D341Med (cell line): Measurements from ENCODE around the gene MYO9B.
"Not testable (repeated sequence)": the region's sequence is repeated elsewhere in the genome, so short reads cannot be mapped to it uniquely, and the experiment has no call there.

Experiments used
- DNase-seq: peaks from one replicate; pipeline ENCODE4 v3.0.0; 2012; ENCODE audit warnings: low spot score

The MYO9B gene

GRCh38 chr19:17091758-17092333, 16.3 kb downstream of the MYO9B start:
- DNase-seq, result no peak

- DNase-seq, result no peak
Observed at GRCh38 chr19:17092696-17093095, 17.1 kb downstream of the MYO9B start.

GRCh38 chr19:17094694-17095093, 19.1 kb downstream of the MYO9B start:
- DNase-seq, result not testable (repeated sequence)

DNA sequence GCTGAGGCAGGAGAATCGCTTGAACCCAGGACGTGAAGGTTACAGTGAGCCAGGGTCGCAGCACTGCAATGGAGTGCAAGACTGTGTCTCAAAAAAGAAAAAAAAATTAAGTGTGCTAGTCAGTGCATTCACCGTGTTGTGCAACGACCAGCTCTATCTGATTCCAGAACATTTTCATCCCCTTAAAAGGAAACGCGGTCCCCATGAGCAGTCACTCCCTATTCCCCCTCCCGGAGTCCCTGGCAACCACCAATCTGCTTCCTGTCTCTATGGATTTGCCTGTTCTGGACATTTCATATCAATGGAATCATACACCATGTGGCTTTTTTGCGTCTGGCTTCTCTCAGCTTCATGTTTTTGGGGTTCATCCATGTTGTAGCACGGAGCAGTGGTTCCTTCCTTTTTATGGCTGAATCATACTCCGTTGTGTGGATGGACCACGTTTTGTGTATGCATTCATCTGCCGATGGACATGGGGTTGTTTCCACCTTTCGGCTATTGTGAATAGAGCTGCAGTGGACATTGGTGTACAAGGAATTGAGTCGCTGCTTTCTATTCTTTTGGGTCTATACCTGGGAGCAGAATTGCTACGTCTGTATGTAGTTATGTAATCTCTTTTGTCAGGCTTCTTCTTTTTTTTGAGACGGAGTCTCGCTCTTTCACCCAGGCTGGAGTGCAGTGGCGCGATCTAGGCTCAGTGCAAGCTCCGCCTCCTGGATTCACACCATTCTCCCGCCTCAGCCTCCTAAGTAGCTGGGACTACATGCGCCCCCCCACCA, 19.8 kb downstream of the MYO9B start:
- DNase-seq, result no peak

GRCh38 chr19:17097593-17098126, 22.1 kb downstream of the MYO9B start:
- no peak for DNase-seq

- no peak for DNase-seq
Observed at GRCh38 chr19:17098326-17098725, 22.7 kb downstream of the MYO9B start.

DNA sequence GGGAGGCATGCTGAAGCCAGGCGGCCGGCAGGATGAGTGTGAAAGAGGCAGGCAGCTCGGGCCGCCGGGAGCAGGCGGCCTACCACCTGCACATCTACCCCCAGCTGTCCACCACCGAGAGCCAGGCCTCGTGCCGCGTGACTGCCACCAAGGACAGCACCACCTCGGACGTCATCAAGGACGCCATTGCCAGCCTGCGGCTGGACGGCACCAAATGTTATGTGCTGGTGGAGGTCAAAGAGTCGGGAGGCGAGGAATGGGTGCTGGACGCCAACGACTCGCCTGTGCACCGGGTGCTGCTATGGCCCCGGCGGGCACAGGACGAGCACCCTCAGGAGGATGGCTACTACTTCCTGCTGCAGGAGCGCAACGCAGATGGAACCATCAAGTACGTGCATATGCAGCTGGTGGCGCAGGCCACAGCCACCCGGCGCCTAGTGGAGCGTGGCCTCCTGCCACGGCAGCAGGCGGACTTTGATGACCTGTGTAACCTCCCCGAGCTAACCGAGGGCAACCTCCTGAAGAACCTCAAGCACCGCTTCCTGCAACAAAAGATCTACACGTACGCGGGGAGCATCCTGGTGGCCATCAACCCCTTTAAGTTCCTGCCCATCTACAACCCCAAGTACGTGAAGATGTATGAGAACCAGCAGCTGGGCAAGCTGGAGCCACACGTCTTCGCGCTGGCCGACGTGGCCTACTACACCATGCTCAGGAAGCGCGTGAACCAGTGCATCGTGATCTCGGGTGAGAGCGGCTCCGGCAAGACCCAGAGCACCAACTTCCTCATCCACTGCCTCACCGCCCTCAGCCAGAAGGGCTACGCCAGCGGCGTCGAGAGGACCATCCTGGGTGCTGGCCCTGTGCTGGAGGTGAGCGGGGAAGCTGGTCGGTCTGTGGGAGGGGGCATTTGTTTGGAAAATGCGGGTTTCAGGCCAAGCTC, 26.4 kb downstream of the MYO9B start:
- DNase-seq, result no peak

DNA sequence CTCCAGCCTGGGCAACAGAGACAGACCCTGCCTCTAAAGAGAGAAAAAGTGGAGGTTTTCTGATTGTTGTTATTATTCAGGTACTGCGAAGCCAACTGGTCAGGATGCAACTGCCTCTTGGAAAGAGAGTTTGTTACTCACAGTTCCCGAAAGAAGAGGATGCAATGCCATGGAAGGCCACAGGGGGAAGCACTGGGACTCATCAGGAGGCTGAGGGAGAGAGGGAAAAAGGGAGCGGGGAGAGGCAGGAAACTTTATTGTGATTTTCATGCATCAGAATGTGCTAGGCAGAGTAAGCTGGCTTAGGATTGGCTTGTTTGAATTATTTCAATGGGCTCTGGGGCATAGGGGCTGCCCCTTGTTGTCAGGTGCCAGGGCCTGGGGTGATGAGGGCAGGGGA, 27.6 kb downstream of the MYO9B start:
- no peak for DNase-seq

DNA sequence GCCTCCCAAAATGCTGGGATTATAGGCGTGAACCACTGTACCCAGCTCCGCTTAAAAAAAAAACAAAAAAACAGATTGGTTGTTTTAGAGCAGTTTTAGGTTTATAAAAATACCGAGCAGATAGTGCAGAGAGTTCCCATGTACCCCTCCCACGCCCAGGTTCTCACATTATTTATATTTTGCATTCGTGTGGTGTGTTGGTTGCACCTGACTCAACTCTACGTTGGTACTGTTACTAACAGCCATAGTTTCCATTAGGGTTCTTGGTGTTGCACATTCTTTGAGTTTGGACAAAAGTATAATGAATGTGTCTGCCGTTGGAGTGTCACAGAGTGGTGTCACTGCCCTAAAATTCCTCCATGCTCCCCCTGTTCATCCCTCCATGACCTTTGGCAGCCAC, 29.1 kb downstream of the MYO9B start:
- no peak for DNase-seq

- DNase-seq, result no peak
Observed at GRCh38 chr19:17105556-17105955, 30.0 kb downstream of the MYO9B start.

DNA sequence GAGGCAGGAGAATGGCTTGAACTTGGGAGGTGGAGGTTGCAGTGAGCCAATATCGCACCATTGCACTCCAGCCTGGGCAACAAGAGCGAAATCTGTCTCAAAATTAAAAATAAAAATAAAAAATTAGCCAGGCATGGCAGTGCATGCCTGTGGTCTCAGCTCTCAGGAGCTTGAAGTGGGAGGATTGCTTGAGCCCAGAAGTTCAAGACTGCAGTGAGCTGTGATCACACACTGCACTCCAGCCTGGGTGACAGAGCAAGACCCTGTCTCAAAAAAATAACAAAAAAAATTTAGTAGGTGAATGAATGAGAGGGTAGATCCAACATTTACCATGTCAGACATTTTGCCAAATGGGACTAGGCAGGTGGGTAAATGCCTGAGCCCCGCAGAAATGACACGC, 31.4 kb downstream of the MYO9B start:
- DNase-seq, result not testable (repeated sequence)

DNA sequence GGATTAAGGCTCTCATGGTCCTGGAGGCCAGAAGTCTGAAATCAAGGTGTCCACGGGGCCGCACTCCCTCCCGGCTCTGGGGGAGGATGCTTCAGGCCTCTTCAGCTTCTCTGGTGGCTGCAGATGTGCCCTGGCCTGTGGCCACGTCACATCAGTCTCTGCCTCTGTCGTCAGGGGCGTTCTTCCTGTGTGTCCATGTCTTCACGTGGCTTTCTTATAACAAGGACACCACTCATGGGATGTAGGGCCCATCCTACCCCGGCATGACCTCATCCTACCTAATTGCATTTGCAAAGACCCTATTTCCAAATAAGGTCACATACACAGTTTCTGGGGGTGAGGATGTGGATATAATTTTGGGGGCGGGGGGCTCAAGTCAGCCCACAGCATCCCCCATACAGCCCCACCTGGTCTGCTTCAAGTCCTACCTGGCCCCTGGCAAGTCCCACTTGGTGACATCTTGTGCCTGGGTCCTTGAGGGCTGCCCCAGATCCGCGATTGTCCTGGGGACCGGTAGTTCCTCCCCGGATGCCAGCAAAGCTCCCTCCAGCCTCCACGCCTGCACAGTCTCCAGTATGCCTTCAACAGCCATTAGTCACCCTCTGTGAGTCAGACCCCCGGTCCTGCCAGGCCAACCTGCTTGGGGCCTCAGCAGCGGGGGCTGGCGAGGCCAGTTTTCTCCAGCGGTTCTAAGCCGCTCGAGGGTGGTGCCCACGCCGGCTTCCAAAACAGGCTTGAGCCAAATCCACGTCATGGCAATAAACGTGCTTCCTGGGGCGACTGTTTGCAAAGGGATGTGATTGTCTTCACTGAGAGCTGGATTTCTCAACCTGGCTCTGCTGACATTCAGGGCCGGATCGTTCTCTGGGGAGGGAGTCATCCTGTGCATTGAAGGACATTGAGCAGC, 32.2 kb downstream of the MYO9B start:
- no peak for DNase-seq

- no peak for DNase-seq
Observed at GRCh38 chr19:17108453-17108784, 32.8 kb downstream of the MYO9B start.

- DNase-seq, result no peak
Observed at GRCh38 chr19:17109300-17109699, 33.7 kb downstream of the MYO9B start.

DNA sequence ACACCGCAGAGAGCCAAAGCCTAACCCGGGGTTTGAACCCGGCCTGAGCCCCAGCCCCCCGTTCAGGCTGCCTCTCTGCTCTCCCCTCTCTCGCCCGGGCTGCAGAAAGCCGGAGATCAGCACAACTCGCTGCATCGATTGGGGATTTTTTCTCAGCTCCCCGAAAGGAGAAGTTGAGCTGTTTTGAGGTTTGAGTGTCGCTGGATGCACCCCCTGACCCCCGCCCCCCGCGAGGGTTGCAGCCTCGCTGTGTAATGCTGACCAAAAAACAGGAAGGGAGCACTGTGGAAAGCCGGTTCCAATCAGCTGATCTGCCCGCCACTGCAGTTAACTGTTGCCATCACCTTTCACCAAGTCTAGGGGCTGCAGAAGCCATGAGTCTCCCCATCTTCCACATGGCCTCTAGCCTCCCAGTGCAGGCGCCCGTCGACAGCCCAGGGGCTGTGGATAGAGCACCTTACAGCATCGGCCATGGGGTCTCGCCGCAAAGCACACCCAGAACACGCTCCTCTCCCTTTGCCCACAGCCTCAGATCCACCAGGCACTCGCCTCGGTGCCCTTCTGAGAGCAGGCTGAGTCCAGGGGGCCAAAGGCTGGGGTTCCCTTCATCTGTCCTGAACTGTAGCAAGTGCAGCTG, 34.5 kb downstream of the MYO9B start:
- no peak for DNase-seq

GRCh38 chr19:17110599-17110966, 35.0 kb downstream of the MYO9B start:
- DNase-seq, result no peak

DNA sequence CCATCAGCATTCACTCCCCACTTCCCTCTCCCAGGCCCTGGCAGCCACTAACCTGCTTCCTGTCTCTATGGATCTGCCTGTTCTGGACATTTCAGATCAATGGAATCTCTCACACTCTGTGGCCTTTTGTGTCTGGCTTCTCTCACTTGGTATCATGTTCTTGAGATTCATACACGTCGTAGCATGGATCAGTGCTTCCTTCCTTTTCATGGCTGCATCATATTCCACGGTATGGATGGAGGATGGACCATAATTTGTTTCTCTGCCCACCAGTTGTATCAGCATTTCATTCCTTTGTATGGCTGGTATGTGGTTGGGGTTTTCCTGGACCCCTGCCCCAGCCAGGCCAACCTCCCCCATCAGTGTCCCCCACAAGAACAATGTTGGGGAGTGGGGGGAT, 36.2 kb downstream of the MYO9B start:
- DNase-seq, result no peak

GRCh38 chr19:17112271-17112670, 36.7 kb downstream of the MYO9B start:
- no peak for DNase-seq

DNA sequence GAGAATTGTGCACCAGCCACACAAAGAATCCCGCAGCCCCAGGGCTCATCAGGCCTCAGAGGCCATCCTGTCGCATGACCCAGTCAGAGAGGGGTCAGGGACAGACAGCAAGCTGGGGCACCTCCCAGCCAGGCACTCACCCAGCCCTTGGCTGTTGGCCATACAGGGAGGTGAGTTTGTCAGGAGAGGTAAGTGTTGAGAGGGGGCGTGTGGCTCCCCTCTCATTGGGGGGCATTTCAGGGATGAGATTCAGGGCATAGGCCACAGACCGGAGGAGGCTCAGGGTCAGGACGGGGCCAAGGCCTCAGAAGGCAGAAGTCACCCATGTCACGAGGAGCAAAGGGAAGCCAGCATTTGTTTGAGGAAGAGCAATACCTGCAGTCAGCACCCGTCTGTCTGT, 37.1 kb downstream of the MYO9B start:
- no peak for DNase-seq

- no peak for DNase-seq
Observed at GRCh38 chr19:17113127-17113785, 37.7 kb downstream of the MYO9B start.

DNA sequence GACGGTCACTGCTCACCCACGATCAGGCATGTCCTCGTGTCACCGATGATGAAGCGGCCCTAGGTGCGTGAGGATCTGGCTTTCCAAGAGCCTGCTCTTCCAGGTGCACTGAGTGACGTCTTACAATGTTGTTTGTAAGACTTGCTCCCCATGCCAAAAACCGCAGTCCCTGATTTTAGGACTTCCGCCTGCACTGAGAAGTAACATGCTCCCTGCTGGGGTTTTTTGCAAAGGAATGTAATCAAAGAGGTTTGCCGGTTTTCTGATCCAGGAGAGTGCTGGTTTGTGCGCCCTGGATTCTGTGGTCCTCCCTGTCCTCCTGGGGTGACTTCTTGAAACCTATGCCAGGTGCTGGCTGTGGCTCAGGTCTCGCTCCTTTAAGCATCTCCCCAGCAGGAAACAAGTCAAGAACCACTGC, 38.8 kb downstream of the MYO9B start:
- DNase-seq, result no peak
